HG03354 (cell line): ENCODE data around the gene RHO.
"Not testable (repeated sequence)": the region's sequence is repeated elsewhere in the genome, so short reads cannot be mapped to it uniquely, and the experiment has no call there.

Experiments
- ATAC-seq: cut with Tn5 transposase; IDR thresholded peaks from one replicate; pipeline ENCODE4 v1.9.1; 2021; ENCODE audit warnings: mild to moderate bottlenecking; ENCODE audit not compliant: unreplicated experiment, poor library complexity, severe bottlenecking

Gene RHO

GRCh38 chr3:129536374-129536667 is 7.9 kb downstream of the RHO start:
- ATAC-seq, result no peak

GRCh38 chr3:129536804-129537203 is 8.4 kb downstream of the RHO start:
- no peak for ATAC-seq

GRCh38 chr3:129539206-129539605 is 10.8 kb downstream of the RHO start:
- ATAC-seq, result no peak

- ATAC-seq, result no peak
Measured at GRCh38 chr3:129540776-129541516, 12.5 kb downstream of the RHO start.

GRCh38 chr3:129542747-129543146 is 14.3 kb downstream of the RHO start:
- ATAC-seq, result no peak

GRCh38 chr3:129543156-129543790 is 14.8 kb downstream of the RHO start, which contains the start of gene H1-8:
Gene H1-8, plus strand, starts transcription at chr3:129543175. Its CDS starts 44 bp downstream, at chr3:129543219.
- ATAC-seq, result no peak

- no peak for ATAC-seq
Measured at GRCh38 chr3:129543999-129544398, 15.6 kb downstream of the RHO start.

- ATAC-seq, result not testable (repeated sequence)
Measured at GRCh38 chr3:129545951-129546350, 17.5 kb downstream of the RHO start.

GRCh38 chr3:129547241-129547640 is 18.8 kb downstream of the RHO start:
- no peak for ATAC-seq

GRCh38 chr3:129548104-129548965 is 19.9 kb downstream of the RHO start:
- ATAC-seq, result no peak

GRCh38 chr3:129549006-129549800 is 20.8 kb downstream of the RHO start:
- no peak for ATAC-seq

- ATAC-seq, result no peak
Measured at GRCh38 chr3:129549805-129550204, 21.4 kb downstream of the RHO start.

- ATAC-seq, result no peak
Measured at GRCh38 chr3:129552287-129553050, 24.0 kb downstream of the RHO start.

- ATAC-seq, result no peak
Measured at GRCh38 chr3:129553171-129553570, 24.7 kb downstream of the RHO start.

- no peak for ATAC-seq
Measured at GRCh38 chr3:129553719-129554118, 25.3 kb downstream of the RHO start.

GRCh38 chr3:129554356-129555152 is 26.1 kb downstream of the RHO start:
- ATAC-seq, result no peak

GRCh38 chr3:129555153-129555550 is 26.7 kb downstream of the RHO start:
- no peak for ATAC-seq

GRCh38 chr3:129555616-129556357 is 27.3 kb downstream of the RHO start:
- ATAC-seq, result no peak
